Adipocyte (in vitro differentiated cells): ENCODE measurements around the gene RNF19B.
"Not testable (repeated sequence)": the region's sequence is repeated elsewhere in the genome, so short reads cannot be mapped to it uniquely, and the experiment has no call there.

Source experiments
- DNase-seq: peaks from one replicate; pipeline ENCODE4 v3.0.0-alpha.2; 2015; ENCODE audit warnings: low read depth
- H3K27me3 ChIP-seq: replicated peaks from 2 replicates; pipeline ENCODE4 v1.7.0; 2013; ENCODE audit warnings: mild to moderate bottlenecking, low read length, moderate library complexity; ENCODE audit not compliant: control insufficient read depth, insufficient read depth
- H3K36me3 ChIP-seq: 2 replicates; pipeline ENCODE4 v1.7.0; 2013; ENCODE audit warnings: low read length, mild to moderate bottlenecking, moderate library complexity; ENCODE audit not compliant: control insufficient read depth, insufficient read depth, severe bottlenecking
- H3K4me1 ChIP-seq: 2 replicates; pipeline ENCODE4 v1.7.0; 2013; ENCODE audit warnings: mild to moderate bottlenecking, low read length, moderate library complexity; ENCODE audit not compliant: control insufficient read depth, insufficient read depth
- H3K4me3 ChIP-seq: 2 replicates; pipeline ENCODE4 v1.7.0; 2013; ENCODE audit warnings: mild to moderate bottlenecking, low read length, moderate library complexity
- H3K9ac ChIP-seq: 2 replicates; pipeline ENCODE4 v1.7.0; 2013; ENCODE audit warnings: mild to moderate bottlenecking, low read length, moderate library complexity
- H3K9me3 ChIP-seq: 2 replicates; pipeline ENCODE4 v1.7.0; 2013; ENCODE audit warnings: mild to moderate bottlenecking, low read length, moderate library complexity; ENCODE audit not compliant: control insufficient read depth

RNF19B gene

GRCh38 chr1:32906654-32907053, 58.0 kb downstream of the RNF19B start:
- H3K36me3 ChIP-seq, result no peaks in the 10 kb centered on the region
- no peak for DNase-seq
- no peak overlapping the region for H3K9ac ChIP-seq
- H3K27me3 ChIP-seq, result no peaks in the 10 kb centered on the region
- H3K9me3 ChIP-seq, result peaks cover 4% of the 10 kb centered on the region
- no peak overlapping the region for H3K4me3 ChIP-seq
- H3K4me1 ChIP-seq, result no peaks in the 10 kb centered on the region

GRCh38 chr1:32905588-32905987, 59.0 kb downstream of the RNF19B start:
- not testable (repeated sequence) for H3K27me3 ChIP-seq, H3K4me1 ChIP-seq, H3K4me3 ChIP-seq, H3K9me3 ChIP-seq, DNase-seq, H3K36me3 ChIP-seq, H3K9ac ChIP-seq

GRCh38 chr1:32904797-32905196, 59.8 kb downstream of the RNF19B start:
- H3K9me3 ChIP-seq, result no peaks in the 10 kb centered on the region
- H3K4me1 ChIP-seq, result no peaks in the 10 kb centered on the region
- no peak for DNase-seq
- no peak overlapping the region for H3K9ac ChIP-seq
- H3K36me3 ChIP-seq, result no peaks in the 10 kb centered on the region
- H3K4me3 ChIP-seq, result no peak overlapping the region
- H3K27me3 ChIP-seq, result no peaks in the 10 kb centered on the region

- no peak for DNase-seq
- no peaks in the 10 kb centered on the region for H3K4me1 ChIP-seq
- no peak overlapping the region for H3K4me3 ChIP-seq
- no peaks in the 10 kb centered on the region for H3K9me3 ChIP-seq
- no peaks in the 10 kb centered on the region for H3K36me3 ChIP-seq
- H3K27me3 ChIP-seq, result no peaks in the 10 kb centered on the region
- no peak overlapping the region for H3K9ac ChIP-seq
These were observed 60.4 kb downstream of the RNF19B start for GRCh38 chr1:32903991-32904785.

- H3K36me3 ChIP-seq, result no peaks in the 10 kb centered on the region
- H3K4me1 ChIP-seq, result no peaks in the 10 kb centered on the region
- no peak overlapping the region for H3K9ac ChIP-seq
- no peak overlapping the region for H3K4me3 ChIP-seq
- H3K27me3 ChIP-seq, result no peaks in the 10 kb centered on the region
- no peaks in the 10 kb centered on the region for H3K9me3 ChIP-seq
- DNase-seq, result no peak
These were observed 62.1 kb downstream of the RNF19B start for GRCh38 chr1:32902535-32902920.

- H3K4me3 ChIP-seq, result peak overlapping the region; percentile 76
- DNase-seq, result no peak
- no peaks in the 10 kb centered on the region for H3K4me1 ChIP-seq
- H3K9me3 ChIP-seq, result no peaks in the 10 kb centered on the region
- no peaks in the 10 kb centered on the region for H3K36me3 ChIP-seq
- H3K9ac ChIP-seq, result peak overlapping the region; percentile 78
- H3K27me3 ChIP-seq, result no peaks in the 10 kb centered on the region
These were observed 62.6 kb downstream of the RNF19B start for GRCh38 chr1:32901823-32902534.

GRCh38 chr1:32900956-32901822, 63.4 kb downstream of the RNF19B start, which contains the start of gene TMEM54:
TSS of gene TMEM54 (minus strand) at chr1:32901389. CDS start at chr1:32901238, 151 bp downstream.
- Histone ChIP-seq H3K4me1 (no peaks in the 10 kb centered on the region), H3K4me3 (peak within 1 kb of the TSS; percentile 76), H3K9me3 (no peaks in the 10 kb centered on the region), H3K27me3 (no peaks in the 10 kb centered on the region), H3K36me3 (no peaks in the 10 kb centered on the region), H3K9ac (peak within 1 kb of the TSS; percentile 78)
- peak; percentile 83 for DNase-seq

- Histone ChIP-seq H3K9me3 (no peaks in the 10 kb centered on the region), H3K9ac (peak overlapping the region; percentile 68), H3K4me3 (peak overlapping the region; percentile 76), H3K36me3 (no peaks in the 10 kb centered on the region), H3K27me3 (no peaks in the 10 kb centered on the region), H3K4me1 (no peaks in the 10 kb centered on the region)
- DNase-seq, result peak; percentile 11
These were observed 64.1 kb downstream of the RNF19B start for GRCh38 chr1:32900371-32900955.

- no peak overlapping the region for H3K4me3 ChIP-seq
- no peaks in the 10 kb centered on the region for H3K9me3 ChIP-seq
- H3K4me1 ChIP-seq, result no peaks in the 10 kb centered on the region
- H3K9ac ChIP-seq, result no peak overlapping the region
- no peaks in the 10 kb centered on the region for H3K36me3 ChIP-seq
- H3K27me3 ChIP-seq, result no peaks in the 10 kb centered on the region
- no peak for DNase-seq
These were observed 64.9 kb downstream of the RNF19B start for GRCh38 chr1:32899586-32900296.

- Histone ChIP-seq H3K27me3 (no peaks in the 10 kb centered on the region), H3K9me3 (no peaks in the 10 kb centered on the region), H3K9ac (no peak overlapping the region), H3K4me3 (no peak overlapping the region), H3K4me1 (no peaks in the 10 kb centered on the region), H3K36me3 (no peaks in the 10 kb centered on the region)
- no peak for DNase-seq
These were observed 65.7 kb downstream of the RNF19B start for GRCh38 chr1:32898958-32899357.
